Fibroblast of skin of right quadriceps (primary cell): ENCODE results near the gene SSU72.

Experiments
- DNase-seq: peaks from one replicate; pipeline ENCODE4 v3.0.0-alpha.2; 2013

The SSU72 gene

DNA sequence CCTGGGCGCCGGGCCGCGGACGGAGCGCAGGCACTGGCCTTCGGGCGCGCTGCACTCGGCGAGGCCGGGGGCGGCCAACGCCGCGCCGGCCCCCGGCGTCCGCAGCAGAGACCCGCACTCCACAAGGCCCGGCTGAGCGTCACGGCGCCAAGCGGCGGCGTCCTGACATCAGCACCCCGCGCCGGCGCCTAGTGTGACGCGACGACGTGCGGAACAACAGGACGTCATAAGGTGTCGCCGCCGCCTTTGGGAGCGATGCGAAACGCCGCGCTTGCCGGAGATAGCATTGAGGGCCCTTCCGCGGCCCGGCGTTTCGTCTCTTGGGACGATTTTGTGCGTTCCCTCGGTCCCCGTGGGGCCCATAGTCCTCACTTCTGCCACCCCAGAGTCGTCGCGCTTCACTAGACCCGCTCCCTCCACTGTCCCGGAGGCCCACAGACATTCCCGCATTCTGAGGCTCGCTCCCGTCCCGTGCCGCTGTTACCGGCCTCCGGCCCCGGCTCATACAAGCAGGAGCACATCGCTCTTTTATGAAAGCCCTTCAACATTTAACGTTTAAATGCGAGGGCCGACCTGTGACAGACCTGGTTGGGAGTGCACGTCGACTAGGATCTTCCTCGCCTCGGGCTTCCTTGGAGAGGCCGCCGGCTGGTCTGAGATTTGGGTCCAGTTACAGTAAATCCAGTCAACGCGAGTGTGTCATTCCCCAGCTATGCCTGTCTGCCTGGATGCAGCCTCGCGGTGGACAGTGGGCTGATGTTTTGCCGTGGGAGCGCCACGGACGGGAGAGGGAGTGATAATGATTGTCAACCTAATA is at the start of gene SSU72:
TSS of gene SSU72 (minus strand) at position 143 of the 817 bp plus-strand sequence. CDS start 306 bp downstream, outside the sequence.
- DNase-seq: peak; percentile 93

DNA sequence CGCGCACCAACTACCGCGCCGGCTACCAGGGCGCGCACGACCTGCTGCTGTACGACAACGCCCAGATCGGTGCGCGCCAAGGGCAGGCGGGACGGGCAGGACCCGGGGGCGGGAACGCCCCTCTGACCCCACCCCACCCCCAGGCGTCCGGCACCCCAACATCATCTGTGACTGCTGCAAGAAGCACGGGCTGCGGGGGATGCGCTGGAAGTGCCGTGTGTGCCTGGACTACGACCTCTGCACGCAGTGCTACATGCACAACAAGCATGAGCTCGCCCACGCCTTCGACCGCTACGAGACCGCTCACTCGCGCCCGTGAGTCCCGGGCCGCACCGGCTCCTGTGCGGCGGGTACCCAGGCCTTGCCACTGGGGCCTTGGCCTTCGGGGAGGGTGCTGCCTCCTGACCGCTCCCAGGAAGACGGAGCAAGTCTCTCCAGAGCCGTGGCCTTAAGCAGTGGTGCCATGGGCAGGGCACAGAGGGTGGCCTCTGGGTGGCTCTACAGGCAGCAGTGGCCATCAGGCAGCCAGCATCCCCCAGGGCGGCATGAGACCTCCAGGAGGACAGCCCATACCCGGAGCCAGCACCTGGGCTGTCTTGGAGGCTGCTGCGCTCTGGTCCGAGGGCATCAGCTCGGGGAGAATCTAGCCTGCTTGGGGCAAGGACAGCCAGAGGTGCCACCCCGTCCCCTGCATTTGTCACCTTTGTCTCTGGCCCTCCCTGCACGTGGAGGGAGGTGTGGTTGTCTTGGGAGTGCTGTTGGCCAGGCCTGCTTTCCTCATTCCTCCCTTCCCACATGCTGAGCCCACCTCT is 49.2 kb upstream of the SSU72 start:
- no peak for DNase-seq

DNA sequence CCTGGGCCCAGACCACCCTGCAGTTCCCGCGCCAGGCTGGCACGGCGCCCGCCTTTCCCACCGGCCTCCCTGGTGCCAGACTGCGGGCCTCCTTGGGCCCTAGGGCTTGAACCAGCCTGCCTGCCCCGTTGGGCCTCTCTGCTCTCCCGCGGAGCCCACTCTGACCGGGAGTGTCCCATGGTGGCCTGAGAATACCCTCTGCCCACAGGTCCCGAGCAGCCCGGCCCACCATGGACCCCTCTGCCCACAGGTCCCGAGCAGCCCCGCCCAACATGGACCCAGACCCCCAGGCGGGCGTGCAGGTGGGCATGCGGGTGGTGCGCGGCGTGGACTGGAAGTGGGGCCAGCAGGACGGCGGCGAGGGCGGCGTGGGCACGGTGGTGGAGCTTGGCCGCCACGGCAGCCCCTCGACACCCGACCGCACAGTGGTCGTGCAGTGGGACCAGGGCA is 48.5 kb upstream of the SSU72 start:
- DNase-seq: no peak

DNA sequence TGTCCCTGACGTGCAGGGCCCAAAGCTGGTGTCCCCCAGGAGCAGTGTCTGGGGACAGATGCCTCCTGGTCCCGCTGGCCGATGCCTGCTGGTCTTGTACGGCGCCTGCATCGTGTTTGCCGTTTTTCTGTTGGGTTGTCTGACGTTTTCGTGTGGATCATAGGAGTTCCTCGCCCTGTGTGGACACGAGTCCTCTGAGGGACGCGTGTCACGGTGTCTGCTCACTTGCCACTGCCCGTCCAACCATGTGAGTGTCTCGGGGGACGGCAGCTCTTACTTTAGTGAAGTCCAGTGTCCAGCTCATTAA is 48.1 kb upstream of the SSU72 start:
- no peak for DNase-seq

DNA sequence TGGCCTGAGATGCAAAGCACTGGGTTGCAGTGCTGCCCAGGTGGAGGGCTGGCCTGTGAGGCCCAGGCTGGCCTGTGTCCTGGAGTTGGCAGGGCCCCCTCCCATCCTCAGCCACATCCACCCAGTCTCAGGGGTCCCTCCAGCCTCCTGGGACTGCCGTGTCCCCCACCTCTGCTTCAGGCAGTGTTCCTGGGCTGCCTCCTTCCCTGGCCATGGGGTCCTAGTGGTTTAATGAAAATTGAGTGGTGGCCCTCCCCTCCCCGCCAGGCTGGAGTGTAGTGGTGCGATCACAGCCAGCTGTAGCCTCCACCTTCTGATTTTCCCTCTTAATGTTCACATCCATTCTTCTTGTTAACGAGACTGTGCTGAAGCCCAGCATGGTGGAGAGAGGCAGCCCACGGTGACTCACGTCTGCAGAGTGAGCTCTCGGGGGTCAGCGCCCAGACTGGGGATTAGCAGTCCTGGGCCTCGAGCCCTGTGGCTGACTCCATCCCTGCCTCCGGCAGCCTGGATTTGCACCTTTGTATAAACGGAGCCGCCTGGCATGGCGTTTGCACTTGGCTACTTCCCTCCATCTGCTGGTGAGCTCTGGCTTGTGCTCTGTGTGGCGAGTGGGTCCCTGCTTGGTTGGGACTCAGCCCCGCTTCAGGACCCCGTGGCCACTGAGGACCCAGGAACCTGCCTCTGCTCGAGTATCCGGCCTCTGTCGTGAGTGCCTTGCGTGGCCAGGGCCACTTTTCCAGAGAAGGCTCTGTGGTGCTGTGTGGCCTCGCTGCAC is 47.5 kb upstream of the SSU72 start:
- DNase-seq: peak; percentile 35

DNA sequence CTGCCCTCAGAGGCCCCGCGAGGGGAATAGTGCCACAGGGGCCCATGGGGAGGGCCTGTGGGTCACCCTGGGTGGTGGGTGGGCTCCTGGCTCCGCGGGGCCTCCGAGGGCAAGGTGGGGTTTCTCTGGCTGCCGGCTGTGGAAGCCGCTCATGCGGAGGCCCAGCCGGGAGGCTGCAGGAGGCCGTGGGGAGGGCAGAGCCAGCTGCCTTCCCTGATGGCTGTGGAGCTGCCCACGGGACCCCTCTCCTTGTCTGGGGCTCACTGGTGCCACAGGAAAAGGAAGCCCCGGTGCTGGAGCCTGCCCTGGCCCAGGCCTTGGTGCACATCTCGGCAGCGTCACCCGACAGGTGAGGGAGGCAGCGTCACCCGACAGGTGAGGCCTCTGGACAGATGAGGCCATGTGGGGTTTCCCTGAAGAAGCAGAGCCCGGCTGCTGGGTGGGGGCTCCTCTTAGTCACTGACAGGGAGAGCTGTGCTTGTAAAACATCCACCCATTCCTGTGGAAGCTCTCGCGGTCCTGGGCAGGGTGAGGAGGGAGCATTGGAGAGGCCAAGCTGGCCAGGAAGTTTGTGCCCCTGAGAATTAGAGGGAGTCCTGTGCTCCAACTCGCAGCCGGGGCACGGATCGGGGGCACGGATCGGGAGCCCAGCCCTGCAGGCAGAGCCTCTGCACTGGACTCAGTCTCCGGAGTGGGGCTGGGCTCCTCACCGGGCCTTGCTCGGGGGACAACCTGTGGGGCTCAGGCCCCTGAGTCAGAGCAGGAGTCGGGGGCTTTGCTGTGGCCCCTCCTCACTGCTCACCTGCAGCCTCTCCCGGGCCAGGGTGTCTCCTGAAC is 46.7 kb upstream of the SSU72 start:
- no peak for DNase-seq

DNA sequence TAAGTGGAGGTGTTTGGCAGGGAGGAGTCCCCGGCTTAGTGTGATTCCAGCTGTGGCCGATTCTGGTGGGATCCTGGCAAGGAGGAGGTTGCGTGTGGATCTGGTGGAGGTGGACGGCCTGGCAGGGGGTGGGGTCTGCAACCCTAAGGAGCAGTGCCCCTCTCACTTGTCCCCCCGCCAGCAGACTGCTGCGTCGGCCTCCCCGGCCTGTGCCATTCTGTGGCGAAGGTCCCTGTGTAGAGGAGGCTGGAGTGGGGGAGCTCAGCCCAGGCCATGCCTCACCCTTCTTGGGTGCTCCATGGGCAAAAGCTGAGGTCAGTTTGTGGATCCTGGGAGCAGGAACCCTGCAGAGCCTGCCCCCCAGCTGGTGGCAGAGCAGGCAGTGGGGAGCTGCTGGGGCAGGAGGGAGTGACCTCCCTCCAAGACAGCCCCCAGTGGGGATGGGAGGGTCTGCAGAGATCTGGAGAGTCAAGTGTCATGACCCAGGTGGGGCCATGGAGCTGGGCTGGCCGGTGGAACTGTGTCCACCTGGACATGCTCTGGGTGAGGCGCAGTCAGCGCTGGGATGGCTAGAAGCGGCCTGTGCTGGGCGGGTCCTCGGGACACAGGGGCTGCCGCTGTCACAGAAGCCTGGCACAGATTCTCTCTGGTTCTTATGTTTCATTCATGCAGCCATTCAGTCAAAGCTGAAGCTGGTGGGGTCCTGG is 45.9 kb upstream of the SSU72 start:
- no peak for DNase-seq

DNA sequence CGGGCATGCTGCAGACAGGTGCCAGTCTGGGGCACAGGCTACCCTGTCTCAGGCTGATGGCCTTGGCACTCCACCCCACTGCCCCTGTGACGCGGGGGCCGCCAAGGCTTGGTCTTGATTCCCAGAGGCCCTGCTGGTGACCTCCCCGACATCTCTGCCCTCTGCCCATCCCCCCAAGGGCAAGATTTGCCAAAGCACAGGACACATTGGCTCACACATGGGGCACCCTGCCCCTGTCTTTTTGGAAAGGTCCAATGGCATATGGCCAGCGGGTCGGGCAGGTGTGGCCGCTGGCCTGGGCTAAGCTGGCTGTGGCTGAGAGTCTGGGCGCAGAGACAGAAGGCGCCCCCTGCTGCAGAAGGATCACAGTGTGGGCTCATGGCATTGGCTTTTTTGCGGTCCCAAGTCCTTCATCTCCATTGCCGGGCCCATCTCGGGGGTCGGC is 45.3 kb upstream of the SSU72 start:
- no peak for DNase-seq

DNA sequence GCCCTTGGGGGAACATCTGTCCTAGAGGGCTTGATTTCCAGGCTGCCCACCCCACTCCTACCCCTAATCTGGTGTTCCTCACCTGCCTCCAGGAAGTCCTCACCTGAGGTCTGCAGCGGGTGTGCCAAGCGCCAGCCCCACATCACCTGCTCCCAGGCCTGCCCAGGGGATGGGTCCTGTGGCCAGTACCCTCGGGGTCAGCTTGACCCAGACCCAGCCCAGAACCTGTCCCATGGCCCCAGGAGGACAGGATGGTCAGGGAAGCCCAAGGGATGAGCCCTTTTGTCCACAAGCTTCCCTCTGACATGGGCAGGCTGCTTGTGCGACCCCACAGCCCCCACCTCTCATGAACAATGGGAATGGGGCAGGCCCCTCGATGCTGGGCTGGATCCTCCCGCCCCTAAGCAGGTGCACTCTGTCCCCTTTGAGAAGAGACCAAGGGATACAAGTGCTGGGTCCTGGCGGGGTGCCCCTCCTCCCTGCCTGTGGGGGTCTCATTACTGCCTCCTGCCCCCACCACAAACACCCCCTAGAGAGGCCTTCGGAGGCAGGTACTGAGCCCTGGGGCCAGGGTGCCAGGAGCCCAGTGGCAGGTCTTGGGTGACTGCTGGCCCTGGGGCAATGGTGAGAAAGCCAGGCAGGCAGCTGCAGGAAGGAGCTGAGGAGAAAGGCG is 43.9 kb upstream of the SSU72 start:
- no peak for DNase-seq

DNA sequence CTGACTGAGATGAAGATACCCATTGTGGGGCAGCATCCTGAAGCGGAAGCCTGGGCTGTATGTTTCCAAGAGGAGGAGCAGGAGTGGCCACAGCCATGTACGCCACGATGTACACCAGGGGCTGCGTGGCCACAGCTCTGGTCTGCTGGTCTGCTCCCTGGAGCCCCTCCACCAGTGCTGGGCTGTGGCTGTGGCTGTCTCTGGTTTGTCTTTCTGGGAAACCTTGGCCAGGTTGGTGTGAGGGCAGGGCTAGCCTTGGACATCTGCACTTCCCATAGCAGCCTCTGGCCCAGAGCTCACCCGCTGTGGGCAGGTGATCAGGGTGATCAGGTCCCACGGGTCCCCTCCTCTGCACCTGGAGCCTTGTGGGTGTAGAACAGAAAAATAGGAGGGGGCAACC is 43.3 kb upstream of the SSU72 start:
- DNase-seq: no peak

DNA sequence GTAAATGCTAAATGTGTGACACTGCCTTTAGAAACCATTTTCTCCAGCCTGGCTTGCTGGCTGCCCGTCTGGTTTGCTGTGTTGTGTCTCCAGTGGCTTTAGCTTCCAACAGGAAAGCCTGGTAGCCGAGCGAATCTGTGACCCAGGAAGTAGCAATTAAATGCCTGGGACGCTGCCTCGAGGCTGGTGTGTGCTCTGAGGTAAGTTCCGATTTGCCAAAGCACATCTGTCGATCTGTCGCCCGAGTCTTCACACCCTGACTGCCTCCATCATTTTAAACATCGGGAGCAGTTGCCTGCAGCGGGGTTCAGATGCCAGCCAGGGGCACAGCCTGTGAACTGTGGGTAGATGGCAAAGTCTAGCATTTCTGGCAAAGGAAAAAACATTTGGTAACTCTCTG is 42.9 kb upstream of the SSU72 start:
- DNase-seq: no peak

DNA sequence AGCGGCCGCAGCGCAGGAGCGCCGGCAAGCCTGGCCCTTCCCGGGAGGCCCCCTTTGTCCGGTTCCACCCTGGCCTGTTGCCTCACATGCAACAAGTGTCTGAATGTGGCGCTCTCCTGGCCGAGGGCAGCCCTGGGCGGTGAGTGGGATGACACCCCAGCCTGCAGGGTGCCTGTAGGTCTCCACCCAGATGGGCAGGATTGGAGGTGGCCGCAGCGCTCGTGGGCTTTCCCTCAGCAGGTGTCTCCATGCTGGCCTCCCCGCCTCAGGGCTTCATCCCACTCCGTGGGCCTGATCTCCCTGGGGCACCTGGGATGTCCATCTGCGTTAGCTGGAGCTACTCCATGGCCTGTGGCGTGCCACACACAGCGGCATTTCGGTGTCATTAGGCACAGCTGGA is 42.2 kb upstream of the SSU72 start:
- no peak for DNase-seq

DNA sequence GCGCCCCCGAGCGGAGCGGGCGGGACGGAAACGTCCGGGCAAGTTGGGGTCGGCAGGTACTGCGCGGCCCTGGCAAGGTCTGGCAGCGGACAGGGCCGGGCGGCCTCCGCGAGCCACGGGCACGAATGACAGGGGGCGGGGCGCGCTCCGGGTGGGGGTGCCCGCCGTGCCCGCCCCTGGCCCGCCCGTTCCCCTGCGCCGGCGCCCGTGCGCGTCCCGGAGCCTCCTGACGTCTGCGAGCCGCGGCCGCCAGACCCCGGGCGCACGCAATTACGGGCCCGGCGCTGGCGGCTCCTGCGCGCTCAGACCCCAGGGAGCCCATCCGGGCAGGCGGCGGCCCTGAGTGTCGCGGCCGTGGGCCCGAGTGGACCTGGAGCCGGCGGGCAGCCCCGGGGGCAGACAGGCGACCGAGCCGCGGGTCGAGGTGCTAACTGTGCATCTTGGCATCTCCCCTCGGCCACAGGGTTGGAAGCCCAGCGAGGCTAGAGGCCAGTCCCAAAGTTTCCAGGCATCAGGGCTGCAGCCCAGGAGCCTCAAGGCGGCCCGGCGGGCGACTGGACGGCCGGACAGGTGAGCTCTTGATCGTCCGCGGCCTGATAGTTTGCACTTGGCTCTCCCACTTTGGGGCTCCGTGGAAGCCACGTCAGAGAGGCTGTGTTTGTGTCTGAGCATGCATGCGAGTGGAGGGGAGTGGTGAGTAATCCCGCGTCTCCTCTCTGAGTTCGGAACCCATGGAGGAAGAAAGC is 41.6 kb upstream of the SSU72 start:
- no peak for DNase-seq

DNA sequence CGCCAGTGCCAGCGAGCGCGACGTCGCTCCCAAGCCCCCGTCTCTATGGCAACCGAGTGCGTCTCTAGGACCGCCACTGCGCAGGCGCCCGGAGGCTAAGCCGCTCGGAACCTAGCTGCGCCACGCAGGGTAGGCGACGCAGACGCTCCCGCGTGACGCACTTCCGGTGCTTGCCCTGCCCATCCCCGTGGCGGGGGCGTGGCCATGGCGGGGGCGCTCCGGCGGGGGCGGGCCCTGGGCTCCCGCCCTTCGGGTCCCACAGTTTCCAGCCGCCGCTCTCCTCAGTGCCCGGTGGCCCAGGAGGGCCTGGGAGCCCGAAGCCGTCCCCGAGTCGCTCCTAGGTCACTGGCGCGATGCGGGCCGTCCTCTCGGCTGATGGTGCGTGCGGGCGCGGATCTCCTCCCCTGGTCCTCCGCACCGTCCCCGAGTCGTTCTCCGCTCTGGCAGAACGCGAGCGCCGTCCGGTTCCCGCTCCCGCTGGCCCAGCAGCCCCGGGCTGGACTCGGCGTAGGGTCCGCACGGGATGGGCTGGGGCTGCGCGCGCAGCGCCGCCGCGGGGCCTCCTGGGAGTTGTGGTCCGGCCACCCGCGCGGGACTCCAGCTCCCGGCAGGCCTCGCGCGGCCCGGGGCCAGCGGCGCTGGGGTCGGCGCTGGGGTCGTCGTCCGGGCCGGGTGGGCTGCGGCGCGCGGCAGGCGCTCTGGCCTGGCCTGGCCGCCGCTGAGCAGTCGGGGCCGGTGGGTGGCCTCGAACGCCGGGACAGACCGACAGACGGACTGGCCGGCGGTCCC is 40.8 kb upstream of the SSU72 start, which contains the start of gene MIB2:
TSS of gene MIB2 (plus strand) at position 245 of the 789 bp plus-strand sequence. CDS start 7,953 bp downstream, outside the sequence.
- DNase-seq: peak; percentile 96

DNA sequence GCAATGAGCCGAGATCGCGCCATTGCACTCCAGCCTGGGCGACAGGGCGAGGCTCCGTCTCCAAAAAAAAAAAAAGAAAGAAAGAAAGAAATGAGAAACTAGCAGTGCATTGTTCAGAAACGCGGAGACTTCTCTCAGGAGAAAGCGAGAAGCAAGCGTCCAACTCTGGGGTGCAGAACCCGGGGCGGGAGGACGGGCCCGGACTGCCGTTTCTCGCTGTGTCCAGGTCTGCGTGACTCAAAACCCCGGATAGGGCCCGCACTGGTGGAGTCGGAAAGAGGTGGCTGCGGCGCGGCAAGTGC is 40.2 kb upstream of the SSU72 start:
- DNase-seq: no peak

DNA sequence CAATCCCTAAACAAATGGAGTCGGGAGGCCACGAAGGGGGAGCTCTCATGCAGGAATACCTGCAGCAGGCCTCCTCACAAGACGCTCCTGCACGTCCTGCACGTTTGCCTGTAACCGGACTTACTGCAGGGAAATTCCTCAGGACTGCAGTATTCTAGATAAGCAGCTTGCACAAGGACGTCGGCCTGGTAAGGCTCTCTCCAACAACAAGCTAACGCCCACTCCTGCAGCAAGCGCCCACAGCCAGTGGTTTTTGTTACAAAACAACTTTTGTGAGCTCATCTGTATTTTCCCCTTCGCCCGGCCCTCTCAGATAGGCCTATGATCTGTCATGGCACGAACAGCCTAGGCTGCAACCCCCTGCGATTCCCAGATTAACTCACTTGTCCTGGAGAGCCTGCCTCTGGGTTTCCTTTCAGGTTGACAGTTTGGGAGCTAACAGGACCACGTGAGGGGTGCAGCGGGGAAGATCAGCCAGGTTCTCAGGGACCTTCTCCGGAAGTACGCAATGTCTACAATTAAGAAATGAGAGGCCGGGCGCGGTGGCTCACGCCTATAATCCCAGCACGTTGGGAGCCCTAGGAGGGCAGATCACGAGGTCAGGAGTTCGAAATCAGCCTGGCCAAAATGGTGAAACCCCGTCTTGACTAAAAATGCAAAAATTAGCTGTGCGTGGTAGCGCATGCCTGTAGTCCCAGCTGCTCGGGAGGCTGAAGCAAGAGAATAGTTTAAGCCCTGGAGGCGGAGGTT is 39.7 kb upstream of the SSU72 start:
- peak; percentile 46 for DNase-seq

DNA sequence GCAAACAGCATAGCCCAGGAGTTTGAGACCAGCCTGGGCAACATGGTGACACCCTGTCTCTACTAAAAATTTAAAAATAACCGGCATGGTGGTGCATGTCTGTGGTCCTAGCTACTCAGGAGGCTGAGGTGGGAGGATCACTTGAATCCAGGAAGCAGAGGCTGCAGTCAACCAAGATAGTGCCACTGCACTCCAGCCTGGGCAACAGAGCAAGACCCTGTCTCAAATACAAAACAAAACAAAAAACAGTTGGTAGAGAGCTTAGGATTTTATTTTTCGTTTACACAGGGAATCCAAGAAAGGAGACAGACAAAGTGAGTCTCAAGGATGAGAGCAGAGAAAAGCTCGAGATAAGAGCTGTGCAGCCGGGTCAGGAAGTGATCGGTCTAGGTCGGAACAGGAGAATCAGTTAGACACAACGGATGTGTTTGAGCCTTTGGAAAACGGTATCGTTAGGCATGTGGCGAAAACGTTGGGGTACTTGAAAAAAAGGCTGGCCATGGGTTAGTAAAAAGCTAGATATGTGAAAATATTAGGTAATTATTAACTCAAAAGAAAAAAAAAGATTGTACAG is 38.9 kb upstream of the SSU72 start:
- no peak for DNase-seq

DNA sequence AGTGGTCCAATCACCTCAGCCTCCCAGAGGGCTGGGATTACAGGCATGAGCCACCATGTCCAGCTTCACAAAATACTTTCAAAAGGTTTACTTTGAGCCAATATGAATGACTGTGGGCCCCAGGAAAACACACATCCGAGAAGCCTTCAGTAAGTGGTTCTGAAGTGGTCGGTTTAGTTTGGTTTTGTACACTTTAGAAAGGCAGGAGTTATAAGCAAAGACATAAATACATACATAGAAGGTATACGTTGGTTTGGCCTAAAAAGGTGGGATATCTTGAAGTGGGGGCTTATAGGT is 37.4 kb upstream of the SSU72 start:
- DNase-seq: no peak

DNA sequence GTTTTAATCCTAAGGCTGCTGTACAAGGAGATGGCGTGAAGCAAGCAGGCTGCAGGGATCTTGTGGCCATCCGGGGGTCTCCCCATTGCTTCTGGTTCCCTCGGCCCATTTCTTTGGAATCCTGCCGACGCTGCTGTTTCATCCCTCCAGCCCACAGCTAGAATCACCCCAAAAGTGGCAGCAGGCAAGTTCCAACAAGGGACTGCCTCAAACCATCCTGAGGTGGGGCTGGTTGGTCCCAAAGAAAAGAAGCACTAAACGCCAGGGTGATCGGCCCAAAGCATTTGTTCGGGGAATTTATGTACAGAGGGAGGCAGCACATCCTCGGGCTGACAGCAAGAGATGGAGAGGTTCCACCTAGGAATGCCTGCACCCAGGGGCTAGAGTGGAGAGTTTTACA is 36.1 kb upstream of the SSU72 start:
- DNase-seq: no peak
